Activated T-helper 2 cell treated with anti-CD3 and anti-CD28 coated beads, Interferon-gamma antibody, Interleukin-2, Interleukin-4, amounts not matched to agents 10 μg/mL and 5 μg/mL and 100 μg/mL, durations not matched to agents 14 hours and 24 hours and 36 hours (primary cell): ENCODE measurements around the gene VARS2. TPM values are rescaled to one million over a fixed set of nuclear protein-coding genes. Genes with fewer than 3 reads are reported as not detected.
A peak's percentile ranks its signal among the peaks of the same experiment; 100 is the strongest.
"Not testable (repeated sequence)": the region's sequence is repeated elsewhere in the genome, so short reads cannot be mapped to it uniquely, and the experiment has no call there.

Experiments used
- DNase-seq: peaks from one replicate; pipeline ENCODE4 v3.0.0; 2021; ENCODE audit warnings: low spot score
- H3K27ac Mint-ChIP-seq: one replicate; pipeline ENCODE4 v1.8.0; 2021; ENCODE audit warnings: mixed read lengths
- H3K27me3 Mint-ChIP-seq: one replicate; pipeline ENCODE4 v1.8.0; 2021; ENCODE audit warnings: low read depth, mixed read lengths
- H3K36me3 Mint-ChIP-seq: one replicate; pipeline ENCODE4 v1.8.0; 2021; ENCODE audit warnings: low read depth, mixed read lengths
- H3K4me1 Mint-ChIP-seq: one replicate; pipeline ENCODE4 v1.8.0; 2021; ENCODE audit warnings: low read depth, mixed read lengths
- H3K4me3 Mint-ChIP-seq: one replicate; pipeline ENCODE4 v1.8.0; 2021; ENCODE audit warnings: low read depth, mild to moderate bottlenecking, moderate library complexity, mixed read lengths
- H3K9me3 Mint-ChIP-seq: one replicate; pipeline ENCODE4 v1.8.0; 2021; ENCODE audit warnings: mixed read lengths
- intact Hi-C: fragments of 100-400 bp; cut with micrococcal nuclease; formaldehyde crosslinking; loops from one replicate; pipeline ENCODE4 v1.15.1; 2023
- total RNA-seq: library from RNA; stranded (reverse); gene quantifications from 2 replicates; pipeline ENCODE4 v1.2.3, GENCODE V29; 2022

VARS2 gene
- total RNA-seq, result 67.0 and 75.0 TPM in 2 replicates

- Mint-ChIP-seq H3K4me1 (peaks cover 16% of the 10 kb centered on the region), H3K27ac (peak within 1 kb of the TSS; percentile 88)
- intact Hi-C loops, result loop anchor here (2.0 kb wide), 2 partner anchors 165 to 173 kb away; no protein-coding TSS in a partner anchor
Observed at GRCh38 chr6:30914076-30914853, at the start of gene VARS2. Gene VARS2, plus strand, starts transcription at chr6:30914238. Its CDS starts 599 bp downstream, at chr6:30914837.

GRCh38 chr6:30864325-30864724 lies 49.7 kb upstream of the VARS2 start:
- Mint-ChIP-seq H3K36me3 (peaks cover 7% of the 10 kb centered on the region), H3K4me1 (no peaks in the 10 kb centered on the region), H3K9me3 (peaks cover 19% of the 10 kb centered on the region), H3K27ac (no peak overlapping the region), H3K4me3 (no peak overlapping the region), H3K27me3 (no peaks in the 10 kb centered on the region)
- intact Hi-C loops, result no loop called here
- DNase-seq, result no peak

More at GRCh38 chr6:30914076-30914853, at the start of gene VARS2:
- Mint-ChIP-seq H3K4me3 (peak within 1 kb of the TSS; percentile 97), H3K36me3 (peaks cover 65% of the 10 kb centered on the region), H3K27me3 (no peaks in the 10 kb centered on the region), H3K9me3 (no peaks in the 10 kb centered on the region)
- peak; percentile 87 for DNase-seq

GRCh38 chr6:30869241-30869749 lies 44.7 kb upstream of the VARS2 start:
- intact Hi-C loops, result not testable (repeated sequence)

GRCh38 chr6:30870546-30870945 lies 43.5 kb upstream of the VARS2 start:
- H3K27ac Mint-ChIP-seq, result peak overlapping the region; percentile 30
- intact Hi-C loops, result no loop called here
- peaks cover 12% of the 10 kb centered on the region for H3K4me1 Mint-ChIP-seq
- H3K27me3 Mint-ChIP-seq, result no peaks in the 10 kb centered on the region
- no peak overlapping the region for H3K4me3 Mint-ChIP-seq
- peaks cover 23% of the 10 kb centered on the region for H3K36me3 Mint-ChIP-seq
- H3K9me3 Mint-ChIP-seq, result peaks cover 47% of the 10 kb centered on the region
- DNase-seq, result no peak

More at GRCh38 chr6:30869241-30869749, 44.7 kb upstream of the VARS2 start:
- DNase-seq, H3K27me3 Mint-ChIP-seq, H3K4me3 Mint-ChIP-seq, H3K27ac Mint-ChIP-seq: not testable (repeated sequence)
- Mint-ChIP-seq H3K36me3 (peaks cover 23% of the 10 kb centered on the region), H3K9me3 (peaks cover 47% of the 10 kb centered on the region), H3K4me1 (peaks cover 12% of the 10 kb centered on the region)

- Mint-ChIP-seq H3K27me3 (no peaks in the 10 kb centered on the region), H3K36me3 (peaks cover 23% of the 10 kb centered on the region), H3K4me3 (no peak overlapping the region), H3K27ac (peak overlapping the region; percentile 10), H3K9me3 (peaks cover 47% of the 10 kb centered on the region), H3K4me1 (peaks cover 20% of the 10 kb centered on the region)
- intact Hi-C loops, result no loop called here
- no peak for DNase-seq
Observed at GRCh38 chr6:30871592-30872183, 42.4 kb upstream of the VARS2 start.

GRCh38 chr6:30873137-30873640 lies 40.8 kb upstream of the VARS2 start:
- intact Hi-C loops, result no loop called here
- Mint-ChIP-seq H3K36me3 (peaks cover 23% of the 10 kb centered on the region), H3K9me3 (peaks cover 43% of the 10 kb centered on the region), H3K27me3 (no peaks in the 10 kb centered on the region), H3K27ac (no peak overlapping the region), H3K4me1 (peaks cover 31% of the 10 kb centered on the region), H3K4me3 (no peak overlapping the region)
- no peak for DNase-seq

GRCh38 chr6:30873795-30874194 lies 40.2 kb upstream of the VARS2 start:
- H3K27me3 Mint-ChIP-seq, intact Hi-C loops, DNase-seq, H3K4me3 Mint-ChIP-seq, H3K27ac Mint-ChIP-seq: not testable (repeated sequence)
- peaks cover 40% of the 10 kb centered on the region for H3K9me3 Mint-ChIP-seq
- H3K36me3 Mint-ChIP-seq, result peaks cover 23% of the 10 kb centered on the region
- H3K4me1 Mint-ChIP-seq, result peaks cover 31% of the 10 kb centered on the region

GRCh38 chr6:30875244-30876038 lies 38.6 kb upstream of the VARS2 start:
- H3K36me3 Mint-ChIP-seq, result peaks cover 18% of the 10 kb centered on the region
- H3K9me3 Mint-ChIP-seq, result peaks cover 28% of the 10 kb centered on the region
- no peak overlapping the region for H3K4me3 Mint-ChIP-seq
- intact Hi-C loops, result loop anchor here (2.0 to 5.0 kb wide), 4 partner anchors 63 to 193 kb away; partner anchors contain the start of gene TUBB
- DNase-seq, result no peak
- no peak overlapping the region for H3K27ac Mint-ChIP-seq
- H3K27me3 Mint-ChIP-seq, result no peaks in the 10 kb centered on the region
- peaks cover 31% of the 10 kb centered on the region for H3K4me1 Mint-ChIP-seq

GRCh38 chr6:30876039-30876730 lies 37.9 kb upstream of the VARS2 start:
- DNase-seq, result no peak
- H3K27ac Mint-ChIP-seq, result peak overlapping the region; percentile 34
- peaks cover 22% of the 10 kb centered on the region for H3K9me3 Mint-ChIP-seq
- intact Hi-C loops, result loop anchor here (2.0 to 5.0 kb wide), 4 partner anchors 64 to 194 kb away; partner anchors contain the start of gene TUBB
- no peaks in the 10 kb centered on the region for H3K27me3 Mint-ChIP-seq
- peaks cover 12% of the 10 kb centered on the region for H3K36me3 Mint-ChIP-seq
- H3K4me3 Mint-ChIP-seq, result no peak overlapping the region
- peaks cover 25% of the 10 kb centered on the region for H3K4me1 Mint-ChIP-seq

- intact Hi-C loops, result loop anchor here (1.0 to 5.0 kb wide), 5 partner anchors 49 to 195 kb away; partner anchors contain the start of gene TUBB
- H3K27ac Mint-ChIP-seq, result peak overlapping the region; percentile 85
- peaks cover 5% of the 10 kb centered on the region for H3K36me3 Mint-ChIP-seq
Observed at GRCh38 chr6:30877419-30878262, 36.4 kb upstream of the VARS2 start.

More at GRCh38 chr6:30877419-30878262, 36.4 kb upstream of the VARS2 start:
- peak overlapping the region; percentile 60 for H3K4me3 Mint-ChIP-seq
- no peaks in the 10 kb centered on the region for H3K27me3 Mint-ChIP-seq
- H3K4me1 Mint-ChIP-seq, result peaks cover 19% of the 10 kb centered on the region
- peaks cover 8% of the 10 kb centered on the region for H3K9me3 Mint-ChIP-seq
- peak; percentile 64 for DNase-seq
